HCT116 (cell line): Measurements from ENCODE around the gene MTOR. TPM values are rescaled to one million over a fixed set of nuclear protein-coding genes. Genes with fewer than 3 reads are reported as not detected.

Experiments
- ATAC-seq: fragments of 200-7000 bp; cut with Tn5 transposase; 2 replicates; pipeline ENCODE4 v1.9.1; 2020; ENCODE audit warnings: mild to moderate bottlenecking, moderate library complexity
- BruUV-seq: library from RNA; stranded (reverse); fragments of 400-500 nt; replicated peaks from 2 replicates; lab custom pipeline; 2021; lab: Mats Ljungman, UMichigan
- CTCF ChIA-PET: fragments of 300-600 bp; sonication (Branson Sonifier 250); formaldehyde crosslinking; loops from one replicate; lab custom pipeline; 2021; ENCODE audit warnings: antibody characterized with exemption; lab: Charles Lee
- POLR2A ChIA-PET: fragments of 300-600, 350-600 bp; sonication (Branson Sonifier 250); formaldehyde crosslinking; loops from one replicate; lab custom pipeline; 2021; ENCODE audit warnings: antibody characterized with exemption; lab: Charles Lee
- RAD21 ChIA-PET, 2 experiments: fragments of 300-600 bp; sonication (Branson Sonifier 250); formaldehyde crosslinking; loops; one replicate each; lab custom pipeline; 2023; ENCODE audit warnings: low total read pairs in 2 of 2; ENCODE audit not compliant: uncharacterized antibody in 2 of 2, unreplicated experiment in 2 of 2, low non-redundant PET in 1 of 2; lab: Charles Lee
- DNase-seq: peaks from one replicate; pipeline ENCODE4 v3.0.0-alpha.2; 2010; ENCODE audit warnings: low read depth, low spot score
- H2AFZ ChIP-seq: fragments of 200-600 bp; shearing (Covaris generic), sonication (generic); 2 replicates; pipeline ENCODE4 v1.6.1; 2017; ENCODE audit warnings: low read depth, mixed run types, mixed read lengths, antibody characterized with exemption, low read length; ENCODE audit not compliant: poor library complexity, severe bottlenecking
- H3K27ac ChIP-seq: 2 replicates; pipeline ENCODE4 v1.5.1; 2012; ENCODE audit warnings: low read depth, low read length
- H3K27me3 ChIP-seq: fragments of 200-600 bp; sonication (generic); 2 replicates; pipeline ENCODE4 v1.6.1; 2016; ENCODE audit warnings: mixed run types, low read length, mixed read lengths; ENCODE audit not compliant: insufficient read depth
- H3K36me3 ChIP-seq, 2 experiments: fragments of 200-500 bp in 1 of 2; fragments of 200-600 bp in 1 of 2; sonication (Bioruptor generic) in 1 of 2; sonication (generic) in 1 of 2; 2 replicates each; pipeline versions ENCODE4 v1.5.1 to v1.6.1; 2014 to 2016; ENCODE audit warnings: low read length in 2 of 2, inconsistent platforms in 1 of 2, mixed read lengths in 1 of 2, mixed run types in 1 of 2; ENCODE audit not compliant: insufficient read depth in 2 of 2, control insufficient read depth in 1 of 2
- H3K4me1 ChIP-seq, 2 experiments: fragments of 200-600 bp in 1 of 2; sonication (generic) in 1 of 2; 2 replicates each; pipeline versions ENCODE4 v1.5.1 to v1.6.1; 2012 to 2017; ENCODE audit warnings: low read length in 2 of 2, inconsistent platforms in 1 of 2, mild to moderate bottlenecking in 1 of 2, mixed read lengths in 1 of 2, mixed run types in 1 of 2, moderate library complexity in 1 of 2; ENCODE audit not compliant: insufficient read depth in 2 of 2, control insufficient read depth in 1 of 2
- H3K4me2 ChIP-seq: fragments of 200-600 bp; sonication (generic); 2 replicates; pipeline ENCODE4 v1.6.1; 2017; ENCODE audit warnings: mixed run types, low read length, mixed read lengths
- H3K4me3 ChIP-seq, 2 experiments: fragments of 200-600 bp in 1 of 2; sonication (generic) in 1 of 2; replicated peaks in 1 of 2; 2 replicates each; pipeline ENCODE4 v1.5.1; 2011 to 2016; ENCODE audit warnings: low read length in 2 of 2, control low read depth in 1 of 2, low read depth in 1 of 2, mild to moderate bottlenecking in 1 of 2, mixed read lengths in 1 of 2, mixed run types in 1 of 2
- H3K79me2 ChIP-seq: fragments of 200-600 bp; sonication (generic); 2 replicates; pipeline ENCODE4 v1.6.1; 2017; ENCODE audit warnings: mild to moderate bottlenecking, mixed run types, low read length, moderate library complexity, mixed read lengths; ENCODE audit not compliant: insufficient read depth
- H3K9ac ChIP-seq: fragments of 200-600 bp; sonication (generic); 2 replicates; pipeline ENCODE4 v1.6.1; 2016; ENCODE audit warnings: low read length, mixed read lengths
- H3K9me2 ChIP-seq: fragments of 200-600 bp; sonication (generic), shearing (Covaris generic); 2 replicates; pipeline ENCODE4 v1.6.1; 2017; ENCODE audit warnings: mixed run types, mild to moderate bottlenecking, moderate library complexity; ENCODE audit not compliant: insufficient read depth
- H3K9me3 ChIP-seq, 2 experiments: fragments of 200-500 bp in 1 of 2; fragments of 200-600 bp in 1 of 2; sonication (Bioruptor generic) in 1 of 2; sonication (generic) in 1 of 2; 2 replicates each; pipeline ENCODE4 v1.6.1; 2014 to 2017; ENCODE audit warnings: low read length in 2 of 2, mixed read lengths in 2 of 2, inconsistent platforms in 1 of 2, low read depth in 1 of 2, mild to moderate bottlenecking in 1 of 2, mixed run types in 1 of 2, moderate library complexity in 1 of 2; ENCODE audit not compliant: control insufficient read depth in 1 of 2, insufficient read depth in 1 of 2
- H4K20me1 ChIP-seq: fragments of 200-600 bp; sonication (generic), shearing (Covaris generic); 2 replicates; pipeline ENCODE4 v1.6.1; 2017; ENCODE audit warnings: mixed run types, mild to moderate bottlenecking, moderate library complexity; ENCODE audit not compliant: insufficient read depth
- CBX3 ChIP-seq: IDR thresholded peaks from 2 replicates; pipeline ENCODE4 v1.6.1; 2012; ENCODE audit warnings: low read depth
- CEBPB ChIP-seq: IDR thresholded peaks from 2 replicates; pipeline ENCODE4 v1.6.1; 2012; ENCODE audit warnings: low read depth
- CTCF ChIP-seq, 3 experiments: fragments of 200-600 bp in 1 of 3; sonication (generic) in 1 of 3; IDR thresholded peaks in 2 of 3; conservative IDR thresholded peaks in 1 of 3; 2 replicates each; pipeline ENCODE4 v1.5.1; 2012 to 2017; ENCODE audit warnings: low read depth in 2 of 3, low read length in 2 of 3, antibody characterized with exemption in 1 of 3, borderline replicate concordance in 1 of 3, control low read depth in 1 of 3, mild to moderate bottlenecking in 1 of 3, mixed read lengths in 1 of 3, mixed run types in 1 of 3, moderate library complexity in 1 of 3; ENCODE audit not compliant: insufficient read depth in 1 of 3
- ELF1 ChIP-seq: IDR thresholded peaks from 2 replicates; pipeline ENCODE4 v1.6.1; 2012; ENCODE audit warnings: low read depth, borderline replicate concordance
- EZH2 ChIP-seq: fragments of 200-600 bp; sonication (generic); IDR thresholded peaks from 2 replicates; pipeline ENCODE4 v1.6.1; 2017; ENCODE audit warnings: antibody characterized with exemption, mixed run types
- ZFX ChIP-seq: fragments of 450-650 bp; IDR thresholded peaks from 2 replicates; pipeline ENCODE4 v1.6.1; 2017
- ZNF274 ChIP-seq: fragments of 200-500 bp; sonication (Bioruptor generic); IDR thresholded peaks from 2 replicates; pipeline ENCODE4 v1.6.1; 2014; ENCODE audit warnings: mild to moderate bottlenecking, low read depth, low read length, inconsistent platforms
- intact Hi-C: fragments of 100-400 bp; cut with micrococcal nuclease; formaldehyde crosslinking; loops from 2 replicates; pipeline ENCODE4 v1.10.0; 2022
- total RNA-seq: library from RNA; stranded (reverse); gene quantifications from one replicate; pipeline ENCODE4 v1.2.1, GENCODE V29; 2021; ENCODE audit not compliant: unreplicated experiment

The MTOR gene
- total RNA-seq, 1 experiment from 2014 or later: 42.2 TPM

DNA sequence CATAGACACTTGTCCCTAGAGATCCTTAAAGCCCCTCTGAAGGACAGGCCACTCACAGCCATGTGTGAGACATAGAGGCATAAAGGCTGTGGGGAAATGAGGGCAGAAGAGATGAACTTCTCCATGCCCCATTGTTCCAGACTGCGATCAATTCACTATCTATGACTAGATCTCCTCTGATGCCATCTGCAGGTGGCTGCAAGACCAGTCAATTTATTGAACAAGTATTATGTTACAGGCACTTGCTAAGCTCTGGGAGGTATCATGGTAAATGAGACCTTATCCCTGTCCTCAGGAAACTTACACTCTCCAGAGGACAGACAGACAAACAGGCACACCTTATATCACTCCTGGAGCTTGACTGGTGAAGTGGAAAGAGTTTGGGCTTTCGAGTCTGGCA, 33.6 kb upstream of the MTOR start:
- ChIA-PET RAD21 (no interaction called here), POLR2A (no interaction called here), CTCF (no interaction called here)
- DNase-seq (no peak), ATAC-seq (no peak)
- Histone ChIP-seq H3K27ac (no peak overlapping the region), H3K9me2 (no peaks in the 10 kb centered on the region), H3K4me2 (no peak overlapping the region), H4K20me1 (no peaks in the 10 kb centered on the region), H3K4me1 (peaks cover 0 to 3% of the 10 kb centered on the region in 2 experiments; a peak in 1 of 4 replicates), H3K9ac (no peak overlapping the region), H3K9me3 (no peaks in the 10 kb centered on the region), H3K27me3 (no peaks in the 10 kb centered on the region), H2AFZ (no peak overlapping the region), H3K79me2 (no peaks in the 10 kb centered on the region), H3K4me3 (no peak overlapping the region), H3K36me3 (no peaks in the 10 kb centered on the region)
- BruUV-seq: no TSS peak
- intact Hi-C loops: no loop called here
- no peak for TF ChIP-seq ZFX
- TF ChIP-seq CBX3: no peak
- no peak for TF ChIP-seq EZH2
- no peak for TF ChIP-seq CEBPB
- no peak for TF ChIP-seq CTCF (IDR thresholded peaks at IDR 0.05 in 2 of 3, conservative IDR thresholded peaks at IDR 0.05 in 1 of 3; ENCODE audit: borderline replicate concordance in 1 of 3, insufficient read depth in 1 of 3, low read depth in 2 of 3, low read length in 2 of 3)

DNA sequence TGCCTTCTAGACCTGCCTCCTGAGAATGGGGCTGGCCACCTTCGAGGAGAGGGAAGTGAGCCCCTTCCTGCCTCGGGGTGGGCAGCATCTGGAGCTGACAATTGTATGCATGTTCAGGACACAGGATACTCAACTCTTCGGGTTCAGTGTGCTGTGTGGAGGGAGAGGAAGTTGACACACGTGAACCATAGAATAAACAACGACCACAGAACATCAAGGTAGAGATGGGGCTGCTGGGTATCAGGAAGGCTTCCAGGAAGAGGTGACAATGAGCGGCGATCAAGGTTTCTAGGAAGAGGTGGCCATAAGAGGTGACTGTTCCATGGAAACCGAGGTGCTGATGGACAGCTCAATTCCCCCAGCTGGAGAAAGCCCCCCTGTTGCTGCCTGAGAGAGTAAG, 32.6 kb upstream of the MTOR start:
- no peak for DNase-seq
- no TSS peak for BruUV-seq
- Histone ChIP-seq H3K9ac (no peak overlapping the region), H3K79me2 (no peaks in the 10 kb centered on the region), H3K4me1 (peaks cover 0 to 3% of the 10 kb centered on the region in 2 experiments; a peak in 1 of 4 replicates), H3K36me3 (no peaks in the 10 kb centered on the region), H3K27me3 (no peaks in the 10 kb centered on the region)
- CTCF ChIA-PET: no interaction called here
- RAD21 ChIA-PET: no interaction called here
- TF ChIP-seq ZNF274 (no peak), ZFX (no peak), ELF1 (no peak)
- TF ChIP-seq, all 23 proteins: peak for 0
- no peaks in the 10 kb centered on the region for H3K9me3 ChIP-seq
- intact Hi-C loops: no loop called here
- H3K9me2 ChIP-seq: no peaks in the 10 kb centered on the region
- no peak overlapping the region for H3K4me3 ChIP-seq
- ATAC-seq: no peak
- POLR2A ChIA-PET: no interaction called here
- H2AFZ ChIP-seq: no peak overlapping the region
- no peaks in the 10 kb centered on the region for H4K20me1 ChIP-seq
- no peak overlapping the region for H3K27ac ChIP-seq
- no peak overlapping the region for H3K4me2 ChIP-seq
